GM12873 (cell line): Measurements from ENCODE around the gene SMIM32.

Experiments used
- CTCF ChIP-seq: IDR thresholded peaks from 2 replicates; pipeline ENCODE4 v1.5.1; 2012; ENCODE audit warnings: low read depth, mild to moderate bottlenecking, moderate library complexity, low read length, control low read depth; ENCODE audit not compliant: insufficient read depth; ENCODE audit errors: missing control alignments

Gene SMIM32

DNA sequence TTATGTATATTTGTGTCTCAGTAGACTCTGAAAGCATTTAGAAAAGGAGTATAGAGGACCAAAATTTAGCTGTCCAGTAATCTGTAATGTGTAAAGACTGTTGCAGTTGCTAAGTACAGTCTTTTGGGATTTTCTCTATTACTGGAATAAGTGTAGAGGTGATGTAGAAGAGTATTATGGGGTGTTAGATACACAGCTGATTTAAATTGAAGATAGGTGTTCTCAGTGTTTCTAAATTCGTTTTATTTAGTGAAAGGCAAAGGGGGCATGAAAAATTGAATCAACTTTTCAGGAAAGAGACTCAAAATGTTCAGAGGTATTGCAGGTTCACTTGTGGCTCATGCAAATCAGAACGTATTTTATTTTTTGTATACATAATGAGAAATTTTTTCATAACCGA, 46.8 kb downstream of the SMIM32 start:
- TF ChIP-seq CTCF, result no peak

DNA sequence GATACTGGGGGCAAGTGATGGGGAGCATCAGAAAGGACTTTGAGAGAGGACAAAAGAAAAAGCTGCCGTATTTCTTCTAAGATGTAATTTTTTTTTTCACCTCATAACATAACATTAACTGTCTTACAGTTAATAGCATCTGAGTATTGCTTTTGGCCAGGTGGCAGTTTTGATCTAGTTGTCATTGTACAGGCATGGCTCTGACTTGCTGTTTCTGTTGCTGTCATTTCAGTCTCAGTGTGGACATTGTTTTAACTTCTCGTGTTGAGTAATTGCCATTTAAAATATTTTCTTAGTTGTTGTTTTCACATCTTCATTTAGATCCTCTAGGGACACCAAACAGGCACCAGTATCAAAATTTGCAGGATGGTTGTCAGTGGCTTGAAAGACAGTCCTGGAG, 47.9 kb downstream of the SMIM32 start:
- no peak for TF ChIP-seq CTCF

GRCh38 chr5:136143763-136144162, 49.2 kb downstream of the SMIM32 start:
- TF ChIP-seq CTCF, result no peak

GRCh38 chr5:136143312-136143711, 49.6 kb downstream of the SMIM32 start:
- no peak for TF ChIP-seq CTCF

DNA sequence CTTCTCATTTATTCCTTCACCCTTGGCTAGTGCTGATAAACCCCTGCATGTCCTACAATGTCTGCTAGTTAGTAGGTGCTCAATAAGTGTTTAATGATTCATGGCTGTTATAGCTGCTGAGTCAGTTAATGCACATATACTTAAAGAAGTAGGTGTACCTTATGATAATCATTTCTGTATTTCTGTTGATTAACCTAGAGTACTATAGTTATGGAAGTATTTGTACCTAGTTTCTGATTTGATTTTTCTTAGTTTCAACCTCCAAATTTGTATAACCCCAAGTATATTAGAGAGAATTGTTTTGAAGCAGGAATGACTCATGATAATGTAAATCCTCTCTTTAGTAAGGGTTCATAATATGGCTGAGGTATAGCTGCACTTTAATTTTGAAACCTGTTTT, 51.4 kb downstream of the SMIM32 start:
- no peak for TF ChIP-seq CTCF
